HG02588 (cell line): ENCODE data around the gene TRIM9.

ENCODE experiments used
- ATAC-seq: cut with Tn5 transposase; IDR thresholded peaks from one replicate; pipeline ENCODE4 v1.9.1; 2021; ENCODE audit warnings: mild to moderate bottlenecking, moderate library complexity; ENCODE audit not compliant: unreplicated experiment

Gene TRIM9

GRCh38 chr14:51093371-51094281 lies 1.3 kb downstream of the TRIM9 start:
- no peak for ATAC-seq

- ATAC-seq, result no peak
Measured at GRCh38 chr14:51092965-51093364, 1.9 kb downstream of the TRIM9 start.

- ATAC-seq, result no peak
Measured at GRCh38 chr14:51089278-51089677, 5.6 kb downstream of the TRIM9 start.

- ATAC-seq, result no peak
Measured at GRCh38 chr14:51087031-51087441, 7.9 kb downstream of the TRIM9 start.

GRCh38 chr14:51086044-51086443 lies 8.9 kb downstream of the TRIM9 start:
- ATAC-seq, result no peak

- no peak for ATAC-seq
Measured at GRCh38 chr14:51084962-51085361, 9.9 kb downstream of the TRIM9 start.

- ATAC-seq, result no peak
Measured at GRCh38 chr14:51084507-51084906, 10.4 kb downstream of the TRIM9 start.

GRCh38 chr14:51082349-51082748 lies 12.6 kb downstream of the TRIM9 start:
- ATAC-seq, result no peak

GRCh38 chr14:51081712-51082111 lies 13.2 kb downstream of the TRIM9 start:
- ATAC-seq, result no peak

GRCh38 chr14:51081209-51081608 lies 13.7 kb downstream of the TRIM9 start:
- no peak for ATAC-seq

GRCh38 chr14:51080645-51081044 lies 14.3 kb downstream of the TRIM9 start:
- no peak for ATAC-seq

- no peak for ATAC-seq
Measured at GRCh38 chr14:51079489-51079888, 15.4 kb downstream of the TRIM9 start.

GRCh38 chr14:51079085-51079484 lies 15.8 kb downstream of the TRIM9 start:
- ATAC-seq, result no peak

GRCh38 chr14:51074701-51075385 lies 20.1 kb downstream of the TRIM9 start:
- ATAC-seq, result no peak

- no peak for ATAC-seq
Measured at GRCh38 chr14:51073731-51074130, 21.2 kb downstream of the TRIM9 start.

GRCh38 chr14:51072976-51073375 lies 21.9 kb downstream of the TRIM9 start:
- no peak for ATAC-seq

GRCh38 chr14:51071857-51072256 lies 23.0 kb downstream of the TRIM9 start:
- ATAC-seq, result no peak

- no peak for ATAC-seq
Measured at GRCh38 chr14:51070726-51071125, 24.2 kb downstream of the TRIM9 start.

GRCh38 chr14:51069055-51069454 lies 25.9 kb downstream of the TRIM9 start:
- ATAC-seq, result no peak

GRCh38 chr14:51068268-51068667 lies 26.6 kb downstream of the TRIM9 start:
- no peak for ATAC-seq

- ATAC-seq, result no peak
Measured at GRCh38 chr14:51067295-51067694, 27.6 kb downstream of the TRIM9 start.

- ATAC-seq, result no peak
Measured at GRCh38 chr14:51066576-51066975, 28.3 kb downstream of the TRIM9 start.
